ENCODE measurements around the gene DUSP8. TPM values are rescaled to one million over a fixed set of nuclear protein-coding genes. Genes with fewer than 3 reads are reported as not detected.

Gene DUSP8
- total RNA-seq, 2 experiments from 2014 or later = 1.3 to 2.8 TPM

Other genes with a start within 250 kb of the DUSP8 start
- 1 to 10 TPM in 1 of 2 experiments, under 1 TPM in 1; 0.96 to 1.2 TPM for gene BRSK2, start 182.3 kb downstream of the DUSP8 start, total RNA-seq
- 10 to 100 TPM; 15.3 TPM for gene MOB2, start 85.5 kb downstream of the DUSP8 start, total RNA-seq
- not detected for gene KRTAP5-1, start 13.0 kb upstream of the DUSP8 start, total RNA-seq
- not detected for gene KRTAP5-2, start 26.0 kb upstream of the DUSP8 start, total RNA-seq
- not detected for gene KRTAP5-3, start 36.2 kb upstream of the DUSP8 start, total RNA-seq
- not detected for gene KRTAP5-4, start 49.9 kb upstream of the DUSP8 start, total RNA-seq
- not detected for gene KRTAP5-5, start 57.5 kb upstream of the DUSP8 start, total RNA-seq
- not detected for gene KRTAP5-6, start 124.9 kb upstream of the DUSP8 start, total RNA-seq
- gene IFITM10, start 178.3 kb upstream of the DUSP8 start, total RNA-seq = under 1 TPM in 1 of 2 experiments, not detected in 1; 0.21 TPM
- 10 to 100 TPM; 38.8 to 41.5 TPM for gene CTSD, start 191.7 kb upstream of the DUSP8 start, total RNA-seq